ENCODE data around the gene GSTK1. TPM values are rescaled to one million over a fixed set of nuclear protein-coding genes. Genes with fewer than 3 reads are reported as not detected.

The GSTK1 gene
- total and polyA plus RNA-seq, 2 of the 8 experiments (the other 6 are each of a cell fraction or from before 2014, with no cell fraction given): 25.5 to 32.5 TPM

- FAIRE-seq: no peak
- no peak for TF ChIP-seq GTF2F1 (IDR thresholded peaks at IDR 0.05; ENCODE audit: borderline replicate concordance, low read depth, low read length)
- TF ChIP-seq RFX5 (IDR thresholded peaks at IDR 0.05; ENCODE audit: borderline replicate concordance, low read depth, low read length): no peak
- no peak for TF ChIP-seq KDM1A (IDR thresholded peaks at IDR 0.05; ENCODE audit: borderline replicate concordance, low read length)
- TF ChIP-seq TAF1 (IDR thresholded peaks at IDR 0.05; ENCODE audit: low read depth, low read length): no peak
- no peak for TF ChIP-seq YY1 (IDR thresholded peaks at IDR 0.05; ENCODE audit: low read depth, low read length)
- no peak for TF ChIP-seq KDM5A (IDR thresholded peaks at IDR 0.05; ENCODE audit: low read length)
- TF ChIP-seq SIRT6 (IDR thresholded peaks at IDR 0.05; ENCODE audit: low read length): no peak
- no peak for TF ChIP-seq EZH2 (IDR thresholded peaks at IDR 0.05; ENCODE audit: low read depth, low read length, severe bottlenecking)
- TF ChIP-seq CBX8 (IDR thresholded peaks at IDR 0.05; ENCODE audit: borderline replicate concordance, low read depth, low read length): no peak
- TF ChIP-seq RAD21 (IDR thresholded peaks at IDR 0.05 in 1 of 2, conservative IDR thresholded peaks at IDR 0.05 in 1 of 2; ENCODE audit: low read depth in 2 of 2, low read length in 2 of 2): no peak
- TF ChIP-seq ATF2 (IDR thresholded peaks at IDR 0.05; ENCODE audit: low read length): no peak
Measured at GRCh38 chr7:143233816-143234532, 29.3 kb upstream of the GSTK1 start.

More at GRCh38 chr7:143233816-143234532, 29.3 kb upstream of the GSTK1 start:
- peaks cover 0 to 9% of the 10 kb centered on the region in 2 experiments for H4K20me1 ChIP-seq (replicated peaks in 1 of 2; ENCODE audit: control insufficient read depth in 1 of 2, insufficient read depth in 2 of 2, low read length in 2 of 2)
- H3K4me1 ChIP-seq (replicated peaks in 1 of 4; ENCODE audit: control insufficient read depth in 3 of 4, insufficient read depth in 4 of 4, low read length in 3 of 4): peaks cover 0 to 2% (median 0%) of the 10 kb centered on the region in 4 experiments; a peak in 1 of 7 replicates
- H2AK5ac ChIP-seq (ENCODE audit: low read depth, low read length): no peak overlapping the region
- no peak for DNase-seq (ENCODE audit: low read depth in 1 of 2, low spot score in 2 of 2)
- no peak overlapping the region for H3K4me2 ChIP-seq (ENCODE audit: insufficient read depth in 1 of 2, low read depth in 2 of 2, low read length in 2 of 2)
- no peak overlapping the region for H3K4me3 ChIP-seq (ENCODE audit: extremely low read depth in 1 of 4, insufficient read depth in 2 of 4, low read depth in 3 of 4, low read length in 4 of 4)
- no peak overlapping the region for H4K91ac ChIP-seq (replicated peaks; ENCODE audit: insufficient read length, low read length)
- H3K27ac ChIP-seq (ENCODE audit: low read depth, low read length): no peak overlapping the region
- no peaks in the 10 kb centered on the region for H3K27me3 ChIP-seq (replicated peaks in 1 of 4; ENCODE audit: control insufficient read depth in 3 of 4, extremely low read depth in 1 of 4, insufficient read depth in 3 of 4, low read length in 3 of 4)
- no peak overlapping the region for H4K8ac ChIP-seq (ENCODE audit: extremely low read depth, insufficient read depth, low read length)
- H2BK12ac ChIP-seq (ENCODE audit: low read depth, low read length): no peak overlapping the region
- no peak overlapping the region for H2BK15ac ChIP-seq (ENCODE audit: low read length)
- H3K36me3 ChIP-seq (ENCODE audit: control insufficient read depth in 2 of 4, insufficient read depth in 4 of 4, low read length in 3 of 4): no peaks in the 10 kb centered on the region
- H2BK20ac ChIP-seq (ENCODE audit: low read length): no peak overlapping the region
- ChIA-PET POLR2A (ENCODE audit: partially characterized antibody) (no interaction called here), CTCF (ENCODE audit: partially characterized antibody) (interaction anchor here (0.6 to 0.7 kb wide), 2 partner anchors 10 to 13 kb away, joined by 3 read pairs; no protein-coding TSS in a partner anchor)
- H2AFZ ChIP-seq (ENCODE audit: low read length): no peak overlapping the region
- no peaks in the 10 kb centered on the region for H3K79me1 ChIP-seq (ENCODE audit: low read depth, low read length)
- no peak overlapping the region for H3K23ac ChIP-seq (ENCODE audit: insufficient read length)
- H4K5ac ChIP-seq (ENCODE audit: insufficient read length, low read depth, low read length): no peak overlapping the region
- H3K56ac ChIP-seq (replicated peaks; ENCODE audit: insufficient read length, low read depth, low read length): no peak overlapping the region
- H3K9me3 ChIP-seq (ENCODE audit: insufficient read depth in 2 of 2, low read depth in 1 of 2, low read length in 1 of 2): peaks cover 2 to 3% of the 10 kb centered on the region in 2 experiments; a peak in 2 of 4 replicates
- H3K79me2 ChIP-seq (ENCODE audit: control insufficient read depth in 1 of 2, insufficient read depth in 2 of 2, low read length in 2 of 2): peaks cover 0 to 8% of the 10 kb centered on the region in 2 experiments; a peak in 1 of 4 replicates
- H2BK120ac ChIP-seq (replicated peaks; ENCODE audit: low read depth, low read length): no peak overlapping the region
- H2BK5ac ChIP-seq (ENCODE audit: low read depth, low read length): no peak overlapping the region
- H3K18ac ChIP-seq (ENCODE audit: extremely low read depth, low read length): no peak overlapping the region
- peaks cover 10% of the 10 kb centered on the region; the same call in 1 of the 2 replicates for H3K23me2 ChIP-seq (ENCODE audit: low read depth, low read length)
- H3K14ac ChIP-seq (ENCODE audit: insufficient read length): no peak overlapping the region
- no peak overlapping the region for H3K4ac ChIP-seq (replicated peaks; ENCODE audit: insufficient read length, low read depth, low read length)
- WGBS, 2 experiments (ENCODE audit: extremely low coverage in 1 of 2, insufficient coverage in 1 of 2, insufficient read length in 1 of 2, insufficient replicate concordance in 2 of 2, low coverage in 1 of 2, low lambda C conversion rate in 2 of 2, missing lambda C conversion rate in 1 of 2): 86% methylated on average over 2 of the region's 2 CpGs; no CpG with 5 or more reads in 1 of the 2 experiments
- no peak overlapping the region for H3K9ac ChIP-seq (replicated peaks in 1 of 4; ENCODE audit: extremely low read depth in 1 of 4, low read depth in 3 of 4, low read length in 3 of 4)
